HL-60 (cell line): ENCODE results near the gene GLCE.

Experiments used
- DNase-seq, 2 experiments: peaks; one replicate each; pipeline ENCODE4 v3.0.0-alpha.2; 2010 to 2020; ENCODE audit warnings: low read depth in 1 of 2, low spot score in 1 of 2
- H3K27ac ChIP-seq: fragments of 250-450 bp; sonication (Bioruptor Pico); replicated peaks from 2 replicates; pipeline ENCODE4 v1.5.1; 2020; ENCODE audit warnings: mild to moderate bottlenecking, moderate library complexity
- H3K27me3 ChIP-seq: fragments of 250-450 bp; sonication (Bioruptor Pico); 2 replicates; pipeline ENCODE4 v1.5.1; 2021; ENCODE audit warnings: mild to moderate bottlenecking, moderate library complexity; ENCODE audit not compliant: insufficient read depth, poor library complexity, severe bottlenecking
- H3K4me3 ChIP-seq: replicated peaks from 2 replicates; pipeline ENCODE4 v1.5.1; 2011; ENCODE audit warnings: mild to moderate bottlenecking, control low read depth, low read length; ENCODE audit not compliant: insufficient read depth
- GABPA ChIP-seq: IDR thresholded peaks from 2 replicates; pipeline ENCODE4 v1.6.1; 2012; ENCODE audit warnings: low read depth
- POLR2AphosphoS5 ChIP-seq: IDR thresholded peaks from 2 replicates; pipeline ENCODE4 v1.6.1; 2012; ENCODE audit warnings: low read depth
- REST ChIP-seq: IDR thresholded peaks from 2 replicates; pipeline ENCODE4 v1.6.1; 2012; ENCODE audit warnings: low read depth; ENCODE audit not compliant: insufficient replicate concordance
- SPI1 ChIP-seq: IDR thresholded peaks from 2 replicates; pipeline ENCODE4 v1.6.1; 2012; ENCODE audit warnings: low read depth, mild to moderate bottlenecking, borderline replicate concordance
- TF ChIP-seq, protein P1 (sequence below): IDR thresholded peaks from one replicate; pipeline ENCODE4 v1.5.1; 2011; ENCODE audit warnings: low read length, control low read depth, inconsistent platforms; ENCODE audit not compliant: insufficient read depth

Gene GLCE

DNA sequence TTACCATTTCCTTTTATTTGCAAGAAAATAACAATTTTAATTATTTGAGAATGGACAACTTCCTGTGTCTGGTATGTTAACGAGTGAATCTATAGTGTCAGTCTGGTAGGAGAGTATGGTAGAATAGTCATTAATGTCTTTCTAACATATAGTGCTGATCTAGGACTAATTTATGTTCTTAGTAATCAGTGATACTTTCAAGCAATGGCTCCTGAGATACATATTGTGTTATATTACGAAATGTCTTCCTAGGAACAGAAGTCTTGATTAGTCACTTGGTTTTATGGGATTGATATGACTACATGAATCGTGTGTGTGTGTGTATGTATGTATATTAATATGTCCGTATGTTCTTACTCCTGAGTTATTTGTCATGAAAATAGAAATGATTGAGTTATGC is 71.7 kb downstream of the GLCE start:
- H3K27ac ChIP-seq: no peak overlapping the region
- TF ChIP-seq SPI1: no peak
- no peak for TF ChIP-seq REST
- TF ChIP-seq, protein P1, sequence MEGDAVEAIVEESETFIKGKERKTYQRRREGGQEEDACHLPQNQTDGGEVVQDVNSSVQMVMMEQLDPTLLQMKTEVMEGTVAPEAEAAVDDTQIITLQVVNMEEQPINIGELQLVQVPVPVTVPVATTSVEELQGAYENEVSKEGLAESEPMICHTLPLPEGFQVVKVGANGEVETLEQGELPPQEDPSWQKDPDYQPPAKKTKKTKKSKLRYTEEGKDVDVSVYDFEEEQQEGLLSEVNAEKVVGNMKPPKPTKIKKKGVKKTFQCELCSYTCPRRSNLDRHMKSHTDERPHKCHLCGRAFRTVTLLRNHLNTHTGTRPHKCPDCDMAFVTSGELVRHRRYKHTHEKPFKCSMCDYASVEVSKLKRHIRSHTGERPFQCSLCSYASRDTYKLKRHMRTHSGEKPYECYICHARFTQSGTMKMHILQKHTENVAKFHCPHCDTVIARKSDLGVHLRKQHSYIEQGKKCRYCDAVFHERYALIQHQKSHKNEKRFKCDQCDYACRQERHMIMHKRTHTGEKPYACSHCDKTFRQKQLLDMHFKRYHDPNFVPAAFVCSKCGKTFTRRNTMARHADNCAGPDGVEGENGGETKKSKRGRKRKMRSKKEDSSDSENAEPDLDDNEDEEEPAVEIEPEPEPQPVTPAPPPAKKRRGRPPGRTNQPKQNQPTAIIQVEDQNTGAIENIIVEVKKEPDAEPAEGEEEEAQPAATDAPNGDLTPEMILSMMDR: no peak
- TF ChIP-seq GABPA: no peak
- TF ChIP-seq POLR2AphosphoS5: no peak
- H3K27me3 ChIP-seq: no peaks in the 10 kb centered on the region
- H3K4me3 ChIP-seq: no peak overlapping the region
- DNase-seq: peak in 1 of 2 experiments; percentile 3

GRCh38 chr15:69232765-69233164 is 72.3 kb downstream of the GLCE start:
- H3K4me3 ChIP-seq: no peak overlapping the region
- H3K27ac ChIP-seq: no peak overlapping the region
- TF ChIP-seq, protein P1: no peak
- no peak for TF ChIP-seq POLR2AphosphoS5
- TF ChIP-seq GABPA: no peak
- TF ChIP-seq SPI1: no peak
- no peak for TF ChIP-seq REST
- no peak for DNase-seq
- no peaks in the 10 kb centered on the region for H3K27me3 ChIP-seq

GRCh38 chr15:69234676-69235075 is 74.2 kb downstream of the GLCE start:
- Histone ChIP-seq H3K27ac (no peak overlapping the region), H3K27me3 (no peaks in the 10 kb centered on the region), H3K4me3 (no peak overlapping the region)
- TF ChIP-seq, protein P1: no peak
- DNase-seq: no peak

GRCh38 chr15:69236505-69236904 is 76.1 kb downstream of the GLCE start:
- TF ChIP-seq, protein P1: no peak
- TF ChIP-seq REST: no peak
- no peak for TF ChIP-seq SPI1
- no peak for TF ChIP-seq GABPA
- no peak for TF ChIP-seq POLR2AphosphoS5

More at GRCh38 chr15:69236505-69236904, 76.1 kb downstream of the GLCE start:
- H3K27me3 ChIP-seq: no peaks in the 10 kb centered on the region
- H3K4me3 ChIP-seq: no peak overlapping the region
- no peak overlapping the region for H3K27ac ChIP-seq
- DNase-seq: no peak
